Endodermal cell (in vitro differentiated cells): Measurements from ENCODE around the gene MPZL2. TPM values are rescaled to one million over a fixed set of nuclear protein-coding genes. Genes with fewer than 3 reads are reported as not detected.

ENCODE experiments used
- DNase-seq: peaks from one replicate; pipeline ENCODE4 v3.0.0-alpha.2; 2017
- H3K27ac ChIP-seq: 2 replicates; pipeline ENCODE4 v1.5.1; 2013; ENCODE audit warnings: mild to moderate bottlenecking, low read depth, low read length, moderate library complexity
- H3K27me3 ChIP-seq: 2 replicates; pipeline ENCODE4 v1.6.1; 2013; ENCODE audit warnings: mild to moderate bottlenecking, low read length, moderate library complexity; ENCODE audit not compliant: insufficient read depth, control insufficient read depth, poor library complexity, severe bottlenecking
- H3K36me3 ChIP-seq: 2 replicates; pipeline ENCODE4 v1.7.0; 2013; ENCODE audit warnings: mild to moderate bottlenecking, low read length, moderate library complexity; ENCODE audit not compliant: control insufficient read depth, insufficient read depth
- H3K4me1 ChIP-seq: one replicate; pipeline ENCODE4 v1.7.0; 2013; ENCODE audit warnings: low read length; ENCODE audit not compliant: control insufficient read depth, insufficient read depth
- H3K4me3 ChIP-seq: 2 replicates; pipeline ENCODE4 v1.5.1; 2013; ENCODE audit warnings: mild to moderate bottlenecking, low read length, moderate library complexity
- H3K9ac ChIP-seq: 2 replicates; pipeline ENCODE4 v1.6.1; 2013; ENCODE audit warnings: mild to moderate bottlenecking, low read length, moderate library complexity; ENCODE audit not compliant: poor library complexity, severe bottlenecking; ENCODE audit errors: extremely low read depth
- H3K9me3 ChIP-seq: 2 replicates; pipeline ENCODE4 v1.6.1; 2013; ENCODE audit warnings: mild to moderate bottlenecking, low read length, moderate library complexity; ENCODE audit not compliant: control insufficient read depth
- H3K27ac Mint-ChIP-seq: 2 replicates; pipeline ENCODE4 v1.8.0; 2020; ENCODE audit warnings: mixed read lengths
- H3K27me3 Mint-ChIP-seq: 2 replicates; pipeline ENCODE4 v1.8.0; 2021; ENCODE audit warnings: mild to moderate bottlenecking, mixed read lengths; ENCODE audit not compliant: insufficient read depth
- H3K36me3 Mint-ChIP-seq: 2 replicates; pipeline ENCODE4 v1.8.0; 2020; ENCODE audit warnings: low read depth, mixed read lengths
- H3K4me1 Mint-ChIP-seq: 2 replicates; pipeline ENCODE4 v1.8.0; 2020; ENCODE audit warnings: mixed read lengths
- H3K4me3 Mint-ChIP-seq: 2 replicates; pipeline ENCODE4 v1.8.0; 2020; ENCODE audit warnings: mild to moderate bottlenecking, moderate library complexity, mixed read lengths
- H3K9me3 Mint-ChIP-seq: 2 replicates; pipeline ENCODE4 v1.8.0; 2020; ENCODE audit warnings: mild to moderate bottlenecking, mixed read lengths
- WGBS, 2 experiments: methylation state at CpG; one replicate each; pipeline versions ENCODE4 v1.1.5 to v1.1.7; 2013; ENCODE audit warnings: missing lambda C conversion rate in 2 of 2, mixed read lengths in 1 of 2; ENCODE audit not compliant: insufficient coverage in 1 of 2, insufficient read length in 1 of 2; 5-methylcytosine and 5-hydroxymethylcytosine counted together
- long read RNA-seq, 4 experiments: library from polyadenylated mRNA in 2 of 4; library from RNA in 1 of 4; library from capped mRNA in 1 of 4; stranded (forward) in 3 of 4; unstranded in 1 of 4; transcript quantifications; one replicate each; pipeline ENCODE4 v2.0.0, GENCODE V29; 2020 to 2021; ENCODE audit warnings: inconsistent platforms in 1 of 4
- polyA plus RNA-seq, 2 experiments: library from polyadenylated mRNA; stranded (reverse); fragments of 50-300 nt; gene quantifications; one replicate each; pipeline ENCODE4 v1.2.3, GENCODE V29; 2013
- total RNA-seq, 2 donors: library from RNA; stranded (reverse); fragmentation: NEBNext Ultra II Directional in 1 of 2; extraction: Animal tissue kit (Norgen Biotek cat#: 25700) in 1 of 2; gene quantifications; 2 replicates in 1 of 2; 3 replicates in 1 of 2; pipeline ENCODE4 v1.2.1, GENCODE V29; 2021
- TF ChIP-seq, protein P1 (sequence below): fragments of 200-600 bp; sonication (generic); conservative IDR thresholded peaks from 2 replicates; pipeline ENCODE4 v1.5.0; 2021; ENCODE audit warnings: antibody characterized with exemption, mild to moderate bottlenecking

Gene MPZL2
- total RNA-seq = 1 to 10 TPM; 3.2 to 4.4 TPM
- polyA plus RNA-seq (2013, experiment 1 of 2) = 1.1 TPM
- polyA plus RNA-seq (2013, experiment 2 of 2) = 0.33 TPM
- long read RNA-seq, experiment 1 = 0 reads
- long read RNA-seq, experiment 2, transcript MPZL2-201 (6 exons, 2,620 nt) = major isoform, 6 of 6 reads
- long read RNA-seq, experiment 2, partial matches to known transcripts = 0 of 6 reads
- long read RNA-seq, experiment 2, other reads (novel, unspliced or antisense) = 0 of 6 reads
- long read RNA-seq, experiment 3, transcript MPZL2-201 (6 exons, 2,620 nt) = major isoform, 10 of 11 reads
- long read RNA-seq, experiment 3, partial matches to known transcripts = 0 of 11 reads
- long read RNA-seq, experiment 3, other reads (novel, unspliced or antisense) = 0 of 11 reads
- long read RNA-seq, experiment 4, partial matches to known transcripts = 0 of 7 reads
- long read RNA-seq, experiment 4, other reads (novel, unspliced or antisense) = 1 of 7 reads

DNA sequence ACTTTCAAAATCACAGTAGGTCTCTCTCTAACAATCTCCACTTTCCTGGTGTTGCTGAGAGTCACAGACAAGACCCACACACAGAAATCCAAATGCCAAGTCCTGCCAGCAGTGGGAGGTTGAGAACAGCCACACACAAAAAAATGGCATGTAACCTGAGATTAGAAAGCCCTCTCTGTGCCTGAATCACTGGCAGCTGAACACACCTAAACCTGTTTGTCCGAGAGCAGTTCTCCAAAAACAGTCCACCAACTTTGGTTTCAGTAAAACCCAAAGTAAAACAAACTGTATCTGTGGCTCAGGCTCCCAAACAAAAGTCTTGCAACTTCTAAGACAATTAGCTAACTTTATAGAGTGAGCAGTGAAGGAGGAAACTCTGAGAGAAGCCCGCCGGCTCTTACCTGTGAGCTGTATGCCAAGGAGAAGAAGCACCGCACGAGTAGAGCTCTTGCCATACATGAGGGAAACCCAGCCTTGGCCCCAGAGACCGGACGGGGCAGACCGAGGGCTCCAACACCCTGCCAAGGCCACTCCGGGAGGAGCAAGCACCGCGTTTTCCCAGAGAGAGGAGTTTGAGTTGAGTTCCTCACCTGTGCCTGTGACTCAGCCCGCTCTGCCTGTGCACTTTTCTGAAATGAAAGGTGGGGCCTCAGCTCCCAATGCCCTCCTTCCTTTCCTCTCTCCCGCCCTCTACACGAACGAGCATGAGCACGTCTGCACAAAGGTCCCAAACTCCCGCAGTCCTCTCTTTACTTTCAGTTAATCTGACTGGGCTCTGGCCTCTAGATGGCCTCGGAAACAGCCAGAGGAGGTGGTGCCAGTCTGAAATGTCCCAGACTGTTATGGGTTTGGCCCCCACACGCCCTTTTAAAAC, at the start of gene MPZL2:
MPZL2 (minus strand) TSS at position 603 of the 874 bp plus-strand sequence; CDS start at position 459, 144 bp downstream.
- H3K36me3 ChIP-seq = no peaks in the 10 kb centered on the region
- peaks cover 58% of the 10 kb centered on the region for H3K27me3 Mint-ChIP-seq
- peak within 1 kb of the TSS; percentile 54 for H3K4me3 Mint-ChIP-seq
- peaks cover 22% of the 10 kb centered on the region for H3K4me1 ChIP-seq
- peak within 1 kb of the TSS; percentile 68 for H3K4me3 ChIP-seq
- peaks cover 35% of the 10 kb centered on the region for H3K4me1 Mint-ChIP-seq
- TF ChIP-seq, protein P1, sequence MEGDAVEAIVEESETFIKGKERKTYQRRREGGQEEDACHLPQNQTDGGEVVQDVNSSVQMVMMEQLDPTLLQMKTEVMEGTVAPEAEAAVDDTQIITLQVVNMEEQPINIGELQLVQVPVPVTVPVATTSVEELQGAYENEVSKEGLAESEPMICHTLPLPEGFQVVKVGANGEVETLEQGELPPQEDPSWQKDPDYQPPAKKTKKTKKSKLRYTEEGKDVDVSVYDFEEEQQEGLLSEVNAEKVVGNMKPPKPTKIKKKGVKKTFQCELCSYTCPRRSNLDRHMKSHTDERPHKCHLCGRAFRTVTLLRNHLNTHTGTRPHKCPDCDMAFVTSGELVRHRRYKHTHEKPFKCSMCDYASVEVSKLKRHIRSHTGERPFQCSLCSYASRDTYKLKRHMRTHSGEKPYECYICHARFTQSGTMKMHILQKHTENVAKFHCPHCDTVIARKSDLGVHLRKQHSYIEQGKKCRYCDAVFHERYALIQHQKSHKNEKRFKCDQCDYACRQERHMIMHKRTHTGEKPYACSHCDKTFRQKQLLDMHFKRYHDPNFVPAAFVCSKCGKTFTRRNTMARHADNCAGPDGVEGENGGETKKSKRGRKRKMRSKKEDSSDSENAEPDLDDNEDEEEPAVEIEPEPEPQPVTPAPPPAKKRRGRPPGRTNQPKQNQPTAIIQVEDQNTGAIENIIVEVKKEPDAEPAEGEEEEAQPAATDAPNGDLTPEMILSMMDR = peak; percentile 17
- H3K9ac ChIP-seq = no peak within 1 kb of the TSS
- H3K27ac Mint-ChIP-seq = peak within 1 kb of the TSS; percentile 49
- no peak within 1 kb of the TSS for H3K27ac ChIP-seq
- 21 to 40% methylated on average over 13 to 19 of the region's 19 CpGs for WGBS, 2 experiments
- peaks cover 4% of the 10 kb centered on the region for H3K9me3 ChIP-seq
- peaks cover 41% of the 10 kb centered on the region for H3K27me3 ChIP-seq
- peak; percentile 82 for DNase-seq
- no peaks in the 10 kb centered on the region for H3K9me3 Mint-ChIP-seq
- peaks cover 4% of the 10 kb centered on the region for H3K36me3 Mint-ChIP-seq

DNA sequence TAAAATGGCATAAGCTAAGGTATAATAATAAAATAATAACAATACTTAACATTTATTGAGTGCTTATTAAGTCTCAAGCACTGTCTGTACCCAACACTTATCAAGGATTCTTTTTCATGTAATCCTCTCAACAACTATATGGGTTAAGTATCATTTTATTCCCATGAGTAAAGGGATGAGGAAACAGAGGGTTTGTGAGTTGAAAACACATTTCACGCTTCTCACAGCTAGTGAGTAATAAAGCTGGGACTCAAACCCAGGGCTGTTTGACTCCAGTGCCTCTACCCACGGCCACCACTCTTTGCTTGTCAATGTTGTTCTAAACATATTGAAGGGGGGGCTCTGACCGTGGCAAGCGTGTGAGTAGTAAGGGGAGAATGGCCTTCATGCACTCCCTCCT, 49.1 kb upstream of the MPZL2 start:
- no peak for DNase-seq
- peaks cover 4% of the 10 kb centered on the region for H3K9me3 ChIP-seq
- no peak overlapping the region for H3K27ac Mint-ChIP-seq
- H3K4me3 ChIP-seq = no peak overlapping the region
- peaks cover 20% of the 10 kb centered on the region for H3K4me1 ChIP-seq
- peaks cover 13% of the 10 kb centered on the region for H3K27me3 Mint-ChIP-seq
- H3K9me3 Mint-ChIP-seq = peaks cover 5% of the 10 kb centered on the region
- no peak overlapping the region for H3K4me3 Mint-ChIP-seq
- H3K36me3 Mint-ChIP-seq = no peaks in the 10 kb centered on the region
- TF ChIP-seq, protein P1 = no peak
- no peaks in the 10 kb centered on the region for H3K36me3 ChIP-seq
- no peak overlapping the region for H3K27ac ChIP-seq
- H3K27me3 ChIP-seq = no peaks in the 10 kb centered on the region
- H3K9ac ChIP-seq = no peak overlapping the region
- H3K4me1 Mint-ChIP-seq = peaks cover 39% of the 10 kb centered on the region
- 96 to 100% methylated on average over 2 of the region's 4 CpGs for WGBS, 2 experiments

DNA sequence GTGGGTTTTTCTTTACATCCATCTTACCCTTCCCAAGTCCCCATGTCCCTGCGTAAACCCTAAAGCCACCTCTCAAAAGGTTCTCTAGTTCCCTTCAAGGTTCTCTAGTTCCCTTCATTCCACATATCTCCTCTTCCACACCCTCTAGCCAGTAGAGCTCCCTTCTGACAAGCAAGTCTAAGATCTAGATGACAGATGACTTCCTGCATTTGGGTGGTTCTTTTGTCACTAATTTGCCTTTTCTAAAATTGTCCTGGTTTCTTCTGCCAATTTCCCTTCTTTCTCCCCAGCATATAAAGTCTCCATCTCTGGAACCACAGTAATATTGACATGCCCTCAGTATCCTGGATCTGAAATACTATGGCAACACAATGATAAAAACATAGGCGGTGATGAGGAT, 48.2 kb upstream of the MPZL2 start:
- Histone ChIP-seq H3K4me1 (peaks cover 20% of the 10 kb centered on the region), H3K9ac (no peak overlapping the region), H3K9me3 (no peaks in the 10 kb centered on the region), H3K4me3 (no peak overlapping the region), H3K36me3 (no peaks in the 10 kb centered on the region), H3K27ac (no peak overlapping the region), H3K27me3 (no peaks in the 10 kb centered on the region)
- TF ChIP-seq, protein P1 = no peak
- no peak overlapping the region for H3K27ac Mint-ChIP-seq
- 96 to 100% methylated on average over 2 of the region's 2 CpGs for WGBS, 2 experiments
- H3K27me3 Mint-ChIP-seq = peaks cover 13% of the 10 kb centered on the region
- H3K4me1 Mint-ChIP-seq = peaks cover 38% of the 10 kb centered on the region
- DNase-seq = no peak
- no peaks in the 10 kb centered on the region for H3K36me3 Mint-ChIP-seq
- H3K4me3 Mint-ChIP-seq = no peak overlapping the region
- peaks cover 4% of the 10 kb centered on the region for H3K9me3 Mint-ChIP-seq
